AG08395 (cell line): ENCODE data around the gene RPTOR.
"Not testable (repeated sequence)": the region's sequence is repeated elsewhere in the genome, so short reads cannot be mapped to it uniquely, and the experiment has no call there.

Experiments
- DNase-seq: peaks from one replicate; pipeline ENCODE4 v3.0.0; 2012; ENCODE audit warnings: mixed read lengths, low spot score

RPTOR gene

DNA sequence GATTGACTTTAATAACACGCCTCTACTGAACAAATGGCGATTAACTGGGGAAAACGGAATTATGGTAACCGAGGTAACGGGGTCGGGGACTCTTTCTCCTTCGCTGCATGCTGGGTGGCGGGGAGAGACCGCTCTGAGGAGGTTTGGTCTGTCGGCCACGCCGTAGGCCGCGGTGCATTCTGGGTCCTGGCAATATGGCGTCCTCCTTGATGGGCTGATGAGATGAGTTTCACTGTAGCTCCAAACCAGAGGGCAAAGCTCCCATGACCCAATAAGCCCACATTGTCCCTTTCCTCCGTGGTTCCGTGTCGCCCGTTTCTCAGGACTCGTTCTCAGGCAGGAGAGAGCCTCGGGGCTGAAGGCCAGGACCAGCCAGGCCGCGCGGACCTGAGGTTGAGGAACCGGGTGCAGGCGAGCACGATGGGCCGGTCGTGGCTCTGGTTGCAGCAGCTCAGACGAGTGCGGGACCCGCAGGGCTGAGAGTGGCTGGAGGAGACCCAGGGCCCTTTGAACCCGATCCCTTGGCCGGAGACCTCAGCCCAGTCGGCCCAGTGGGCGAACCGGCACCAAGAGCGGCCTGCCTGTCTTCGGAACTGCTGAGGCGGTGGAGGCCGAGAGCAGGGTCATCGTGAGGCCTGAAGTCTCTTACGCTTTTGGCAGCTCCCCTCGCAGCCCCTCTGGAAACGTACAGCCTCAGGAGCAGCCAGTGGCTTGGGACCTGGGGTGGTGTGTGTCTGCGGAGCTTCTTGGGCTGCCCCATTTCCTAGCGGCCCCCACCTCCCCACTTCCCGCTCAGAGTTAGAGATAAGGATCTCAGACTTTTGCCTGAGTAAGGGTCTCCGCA, at the start of gene RPTOR:
Gene RPTOR, plus strand, starts transcription at position 184 of the 844 bp plus-strand sequence. CDS start 792 bp downstream, outside the sequence.
- peak; percentile 96 for DNase-seq

DNA sequence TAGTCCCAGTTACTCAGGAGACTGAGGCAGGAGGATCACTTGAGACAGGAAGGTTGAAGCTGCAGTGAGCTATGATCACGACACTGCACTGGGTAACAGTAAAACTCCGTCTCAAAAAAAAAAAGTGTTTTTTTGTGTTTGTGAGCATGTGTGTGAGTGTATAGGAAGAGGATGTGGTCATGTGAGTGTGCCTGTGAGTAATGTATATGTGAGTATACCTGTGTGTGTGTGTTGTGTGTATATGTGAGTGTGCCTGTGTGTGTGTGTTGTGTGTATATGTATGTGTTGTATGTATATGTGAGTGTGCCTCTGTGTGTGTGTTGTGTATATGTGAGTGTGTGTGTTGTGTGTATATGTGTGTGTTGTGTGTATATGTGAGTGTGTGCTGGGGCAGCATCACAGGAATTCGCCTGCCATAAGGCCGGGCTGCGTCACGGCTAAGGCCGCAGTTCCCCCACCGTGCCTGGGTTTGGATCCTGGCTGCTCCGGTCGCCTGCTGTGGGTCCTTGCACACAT, 46.9 kb upstream of the RPTOR start:
- no peak for DNase-seq

DNA sequence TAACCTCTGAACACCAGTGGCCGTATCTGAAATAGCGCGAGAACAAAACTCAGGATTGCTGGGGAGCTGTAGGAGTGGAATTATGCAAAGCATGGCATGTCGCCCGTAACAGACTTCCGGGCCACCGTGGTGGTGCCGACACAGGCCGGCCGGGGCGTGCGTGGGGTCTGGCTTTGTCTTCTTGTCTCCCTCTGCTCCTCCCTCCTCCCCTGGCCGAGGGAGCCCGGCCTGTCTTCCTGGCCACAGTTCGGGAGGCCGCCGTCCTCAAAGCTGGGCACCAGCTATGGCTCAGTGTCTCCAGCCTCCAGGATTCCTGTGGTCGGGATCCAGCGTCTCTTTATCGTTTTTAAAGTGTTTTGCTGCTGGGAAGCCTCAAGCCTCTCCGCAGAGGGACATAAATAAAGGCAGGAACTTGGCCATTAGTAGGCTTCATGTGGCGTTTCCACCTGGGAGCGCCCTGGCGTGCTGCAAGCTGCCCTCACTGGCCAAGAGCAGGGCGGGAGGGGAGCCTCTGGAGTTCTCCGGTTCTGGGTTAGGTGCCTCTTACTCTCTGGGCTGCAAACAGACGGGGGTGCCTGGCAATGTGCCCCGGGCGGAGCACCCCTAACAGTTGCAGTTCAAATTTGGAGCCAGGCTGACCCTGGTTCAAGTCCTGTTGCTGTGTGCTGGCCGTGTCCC, 46.3 kb upstream of the RPTOR start:
- DNase-seq: peak; percentile 67

DNA sequence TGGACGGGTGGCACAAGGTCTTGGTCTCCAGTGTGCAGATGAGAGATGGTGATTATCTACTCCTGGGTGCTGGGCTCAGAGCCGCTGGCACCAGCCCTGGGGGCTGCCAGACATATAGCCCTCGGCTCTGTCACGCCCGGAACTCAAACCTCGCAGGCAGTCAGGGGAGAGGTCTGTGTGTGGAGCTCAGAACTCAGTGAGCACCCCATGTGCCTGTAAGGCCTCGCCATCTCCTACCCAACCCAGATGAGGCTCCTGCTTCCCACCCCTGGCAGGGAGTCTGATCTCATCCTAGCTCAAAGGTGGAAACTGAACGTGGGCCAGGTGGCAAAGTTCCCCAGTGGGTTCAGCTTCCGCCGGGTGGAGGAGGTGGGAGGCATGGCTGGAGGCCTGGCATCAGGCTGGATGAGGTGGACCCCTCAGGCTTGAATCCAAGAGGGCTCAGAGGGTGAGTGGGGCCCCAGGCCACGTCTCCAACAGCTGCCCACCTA, 45.7 kb upstream of the RPTOR start:
- no peak for DNase-seq

GRCh38 chr17:80499560-80499959, 45.1 kb upstream of the RPTOR start:
- no peak for DNase-seq

- no peak for DNase-seq
These were observed 44.5 kb upstream of the RPTOR start for GRCh38 chr17:80499961-80500665.

DNA sequence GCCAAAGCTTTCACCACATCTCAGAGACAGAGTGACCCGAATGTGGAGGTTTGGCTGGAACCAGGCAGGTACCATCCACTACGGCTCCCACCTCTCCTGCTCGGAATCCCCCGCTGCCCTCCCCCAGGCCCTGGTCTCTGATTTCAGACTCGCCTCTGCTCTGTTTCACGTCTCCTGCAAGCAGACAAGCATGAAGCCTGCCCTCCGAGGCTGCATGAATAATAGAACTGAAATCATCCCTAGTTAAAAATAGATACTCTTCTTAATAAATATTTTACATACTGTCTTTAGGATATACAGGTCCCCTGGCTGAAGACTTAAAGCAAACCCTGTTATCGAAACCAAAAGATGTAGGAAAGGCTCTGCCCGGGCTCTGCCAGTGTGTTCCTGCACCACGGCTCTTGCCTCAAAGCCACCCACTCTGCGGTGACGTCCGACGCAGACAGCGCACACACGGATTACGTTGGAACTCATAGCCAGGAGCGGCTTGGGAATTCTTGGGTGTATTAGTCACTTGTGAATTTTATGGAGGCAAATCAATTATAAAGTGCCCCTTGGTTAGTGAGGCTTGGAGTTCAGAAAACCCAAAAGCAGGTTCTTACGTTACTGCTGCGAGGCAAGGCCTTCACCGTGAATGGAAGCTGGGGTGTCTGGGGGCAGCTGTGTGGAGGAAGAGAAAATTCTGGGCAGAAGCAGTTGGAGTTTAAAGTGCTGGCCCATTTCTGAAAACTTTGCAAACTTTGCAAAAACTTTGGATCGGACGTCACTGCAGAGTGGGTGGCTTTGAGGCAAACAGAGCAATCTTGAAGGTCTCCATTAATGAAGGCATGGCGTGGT, 42.7 kb upstream of the RPTOR start:
- DNase-seq: no peak

- no peak for DNase-seq
These were observed 42.1 kb upstream of the RPTOR start for GRCh38 chr17:80502578-80502877.

DNA sequence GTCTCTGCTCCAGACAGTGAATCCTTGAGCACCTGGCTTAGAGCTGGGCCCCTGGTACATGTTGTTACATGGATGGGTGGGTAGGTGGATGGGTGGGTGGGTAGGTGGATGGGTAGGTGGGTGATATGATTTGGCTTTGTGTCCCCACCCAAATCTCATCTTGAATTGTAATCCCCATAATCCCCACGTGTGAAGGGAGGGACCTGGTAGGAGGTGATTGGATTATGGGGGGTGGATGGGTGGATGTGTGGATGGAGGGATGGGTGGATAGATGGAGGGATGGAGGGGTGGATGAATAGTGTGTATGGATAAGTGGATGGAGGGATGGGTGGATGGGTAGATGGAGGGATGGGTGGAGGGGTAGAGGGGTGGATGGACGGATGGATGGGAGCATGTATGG, 41.6 kb upstream of the RPTOR start:
- DNase-seq: no peak

DNA sequence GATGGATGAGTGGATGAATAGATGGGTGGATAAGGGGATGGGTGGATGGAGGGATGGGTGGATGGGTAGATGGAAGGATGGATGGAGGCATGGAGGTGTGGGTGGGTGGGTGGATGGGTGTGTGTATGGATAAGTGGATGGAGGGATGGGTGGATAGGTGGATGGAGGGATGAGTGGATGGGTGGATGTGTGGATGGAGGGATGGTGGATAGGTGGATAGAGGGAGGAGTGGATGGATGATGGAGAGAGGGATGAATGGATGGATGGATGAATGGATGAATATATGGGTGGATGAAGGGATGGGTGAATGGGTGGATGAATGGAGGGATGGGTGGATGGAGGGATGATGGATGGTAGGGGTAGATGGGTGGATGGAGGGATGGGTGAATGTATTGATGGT, 40.7 kb upstream of the RPTOR start:
- no peak for DNase-seq

- peak; percentile 83 for DNase-seq
These were observed 39.8 kb upstream of the RPTOR start for GRCh38 chr17:80504686-80505413.

- not testable (repeated sequence) for DNase-seq
These were observed 37.5 kb upstream of the RPTOR start for GRCh38 chr17:80507177-80507576.

- DNase-seq: no peak
These were observed 36.7 kb upstream of the RPTOR start for GRCh38 chr17:80507965-80508364.

DNA sequence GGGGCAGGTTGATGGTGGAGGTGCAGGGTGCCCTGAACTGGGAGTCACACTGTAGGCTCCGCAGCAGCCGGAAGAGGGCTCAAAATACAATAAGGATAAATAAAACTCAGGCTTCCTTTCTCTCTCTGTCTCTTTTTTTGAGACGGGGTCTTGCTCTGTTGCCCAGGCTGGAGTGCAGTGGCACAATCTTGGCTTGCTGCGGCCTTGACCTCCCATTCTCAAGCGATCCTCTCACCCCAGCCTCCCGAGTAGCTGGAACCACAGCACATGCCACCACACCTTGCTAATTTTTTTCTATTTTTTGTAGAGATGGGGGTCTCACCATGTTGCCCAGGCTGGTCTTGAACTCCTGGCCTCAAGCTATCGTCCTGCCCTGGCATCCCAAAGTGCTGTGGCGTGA, 35.3 kb upstream of the RPTOR start:
- DNase-seq: no peak

DNA sequence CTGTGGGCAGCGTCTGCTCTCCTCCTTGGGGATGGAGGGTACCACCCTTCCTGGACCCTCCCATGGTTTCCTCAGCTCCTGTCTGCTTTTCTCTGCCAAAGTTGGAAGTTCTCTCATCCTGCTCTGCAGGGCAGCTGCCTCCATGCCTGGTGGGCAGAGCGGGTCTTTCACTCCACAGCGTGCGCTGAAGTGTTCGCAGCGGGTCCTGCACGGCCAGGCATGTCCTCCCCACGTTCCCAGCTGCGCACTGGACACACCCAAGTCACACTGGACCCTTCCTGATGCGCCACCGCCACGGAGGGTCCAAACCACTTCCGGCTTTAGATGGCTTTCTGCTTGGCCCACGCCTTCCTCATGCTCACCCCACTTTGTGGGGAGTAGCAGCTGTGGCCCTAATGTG, 34.5 kb upstream of the RPTOR start:
- DNase-seq: no peak

DNA sequence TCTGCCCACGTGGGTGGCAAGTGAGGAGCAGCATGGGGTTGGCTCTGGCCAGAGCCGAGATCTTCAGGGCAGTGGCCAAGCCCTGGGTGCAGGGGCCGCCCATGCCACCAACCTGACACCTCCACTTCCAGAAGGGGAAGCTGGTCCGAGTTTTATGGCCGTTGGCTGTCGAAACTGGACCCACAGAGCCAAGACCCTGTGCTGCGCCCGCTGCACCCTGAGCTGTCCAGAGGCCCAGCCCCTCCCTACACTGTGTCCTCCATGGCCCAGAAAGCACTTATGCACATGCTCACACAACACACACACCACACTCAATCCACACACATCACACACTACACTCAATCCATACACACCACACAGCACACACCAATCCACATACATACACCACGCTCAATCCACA, 33.9 kb upstream of the RPTOR start:
- no peak for DNase-seq

DNA sequence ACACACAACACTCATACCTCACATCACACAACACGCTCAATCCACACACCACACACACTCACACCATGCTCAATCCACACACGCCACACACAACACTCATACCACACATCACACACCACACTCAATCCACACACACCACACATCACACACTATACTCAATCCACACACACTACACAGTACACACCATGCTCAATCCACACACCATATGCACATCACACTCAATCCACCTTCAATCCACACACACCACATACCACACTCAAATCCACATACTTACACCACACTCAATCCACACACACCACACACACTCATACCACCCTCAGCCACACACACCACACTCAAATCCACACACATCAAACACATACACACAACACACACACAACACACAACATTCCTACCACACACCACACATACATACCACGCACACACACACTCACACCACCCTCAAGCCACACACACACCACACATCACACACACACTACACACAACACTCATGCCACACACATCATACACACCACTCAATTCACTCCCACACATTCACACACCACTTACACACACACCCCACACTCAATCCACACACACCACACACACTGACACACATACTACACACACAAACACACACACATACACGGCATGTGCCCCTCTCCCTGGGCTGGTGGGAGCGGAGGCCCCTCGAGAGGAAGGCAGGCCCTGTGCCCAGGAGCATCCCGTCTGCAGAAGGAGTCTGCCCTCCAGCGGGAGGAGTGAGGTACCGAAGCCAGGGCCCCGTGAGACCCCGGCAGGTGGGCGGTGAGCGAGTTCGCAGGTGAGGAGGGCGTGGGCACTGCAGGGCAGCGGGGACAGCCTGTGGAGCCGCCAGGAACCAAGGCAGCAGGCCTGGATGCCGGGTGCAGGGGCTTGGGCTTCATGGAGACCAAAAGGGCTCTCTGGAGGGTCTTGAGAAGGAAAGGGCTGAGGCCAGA, 33.1 kb upstream of the RPTOR start:
- DNase-seq: no peak

DNA sequence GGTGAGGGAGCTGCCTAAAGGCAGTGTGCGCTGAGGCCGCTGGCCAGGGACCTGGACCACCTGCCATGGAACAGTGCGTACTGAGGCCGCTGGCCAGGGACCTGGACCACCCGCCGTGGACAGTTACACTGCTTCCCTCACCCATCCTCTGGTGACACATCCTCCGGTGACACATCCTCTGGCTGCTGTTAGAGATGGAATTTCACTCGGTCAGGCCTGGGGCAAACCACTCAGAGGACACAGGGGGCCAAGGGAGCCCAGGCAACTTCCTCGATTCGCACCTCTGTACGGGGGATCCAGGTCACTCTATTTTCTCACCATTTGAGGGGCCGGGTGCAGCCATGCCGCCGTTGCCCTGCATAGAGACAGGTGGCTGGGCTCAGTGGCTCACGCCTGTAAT, 32.4 kb upstream of the RPTOR start:
- peak; percentile 88 for DNase-seq

DNA sequence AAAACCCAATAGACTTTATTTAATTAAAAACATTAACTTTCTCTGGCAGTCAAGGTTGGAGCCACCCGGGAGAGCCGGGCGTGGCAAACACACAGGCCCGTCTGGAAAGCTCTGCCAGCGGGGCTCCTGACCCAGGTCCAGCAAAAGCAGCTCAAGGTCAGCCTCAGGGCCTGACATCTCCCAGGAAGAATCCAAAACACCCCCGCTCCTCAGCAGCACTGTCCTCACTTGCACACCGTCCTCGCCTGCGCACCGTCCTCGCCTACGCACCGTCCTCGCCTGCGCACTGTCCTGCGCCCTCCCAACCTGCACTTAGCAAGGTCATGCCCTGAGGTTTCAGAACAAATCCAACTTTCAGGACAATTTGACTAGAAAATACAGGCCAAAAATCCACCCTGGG, 31.4 kb upstream of the RPTOR start:
- DNase-seq: no peak

DNA sequence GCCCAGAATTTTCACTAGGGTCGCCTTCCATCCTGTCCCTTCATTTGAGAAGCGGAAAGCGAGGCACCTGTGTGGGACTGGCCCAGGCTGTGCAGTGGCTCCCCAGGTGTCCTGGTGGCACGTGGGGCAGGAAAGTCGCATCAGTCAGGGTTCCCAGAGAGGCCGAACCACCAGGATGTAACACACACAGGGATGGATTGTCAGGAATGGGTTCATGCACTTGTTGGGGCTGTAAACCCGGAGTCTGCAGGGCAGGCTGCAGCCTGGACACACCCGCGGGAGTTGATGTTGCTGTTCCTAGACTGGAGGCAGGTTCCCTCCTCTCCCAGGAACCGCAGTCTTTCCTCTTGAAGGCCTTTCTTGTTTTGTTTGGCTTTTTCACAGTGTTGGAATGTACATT, 30.7 kb upstream of the RPTOR start:
- DNase-seq: peak; percentile 22
